Amniotic epithelial cell (primary cell): ENCODE results near the gene TBC1D2B.
"Not testable (repeated sequence)": the region's sequence is repeated elsewhere in the genome, so short reads cannot be mapped to it uniquely, and the experiment has no call there.

Source experiments
- DNase-seq: peaks from one replicate; pipeline ENCODE4 v3.0.0-alpha.2; 2010; ENCODE audit warnings: low read depth

TBC1D2B gene

DNA sequence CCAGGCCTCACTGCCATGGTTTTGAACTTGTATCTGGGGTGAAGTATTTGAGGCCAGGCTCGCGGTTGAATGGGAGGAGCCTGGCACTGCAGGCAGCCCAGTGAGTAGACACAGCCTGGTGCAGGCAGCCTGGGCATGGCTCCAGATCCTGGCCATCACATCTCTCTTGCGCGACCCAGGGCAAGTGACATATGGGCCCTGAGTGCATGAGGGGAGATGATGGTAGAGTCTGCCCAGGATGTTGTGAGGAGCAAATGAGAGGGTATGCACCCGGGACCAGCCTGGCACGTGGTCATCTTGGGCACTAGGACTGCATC, 103.5 kb downstream of the TBC1D2B start:
- DNase-seq = peak; percentile 72

- DNase-seq = not testable (repeated sequence)
Measured at GRCh38 chr15:77973273-77974097, 104.0 kb downstream of the TBC1D2B start.

DNA sequence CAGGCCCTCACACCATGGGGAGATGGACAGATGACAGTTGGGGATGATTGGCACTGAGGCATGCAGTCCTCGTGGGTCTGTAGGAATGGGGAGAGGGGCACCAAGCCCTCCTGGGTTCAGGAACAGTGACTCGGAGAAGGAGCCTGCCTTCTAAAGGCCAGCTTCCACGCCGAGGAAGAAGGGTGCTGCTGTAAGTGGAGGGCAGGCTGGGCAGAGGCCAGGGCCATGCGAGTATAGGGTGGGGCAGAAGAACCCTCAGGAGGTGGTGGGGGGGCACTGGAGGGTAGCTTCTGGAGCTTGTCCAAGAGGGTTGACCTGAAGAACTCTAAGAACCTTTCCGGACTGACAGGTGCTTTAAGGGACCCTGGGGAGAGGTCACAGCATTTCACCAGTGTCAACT, 104.8 kb downstream of the TBC1D2B start:
- not testable (repeated sequence) for DNase-seq

DNA sequence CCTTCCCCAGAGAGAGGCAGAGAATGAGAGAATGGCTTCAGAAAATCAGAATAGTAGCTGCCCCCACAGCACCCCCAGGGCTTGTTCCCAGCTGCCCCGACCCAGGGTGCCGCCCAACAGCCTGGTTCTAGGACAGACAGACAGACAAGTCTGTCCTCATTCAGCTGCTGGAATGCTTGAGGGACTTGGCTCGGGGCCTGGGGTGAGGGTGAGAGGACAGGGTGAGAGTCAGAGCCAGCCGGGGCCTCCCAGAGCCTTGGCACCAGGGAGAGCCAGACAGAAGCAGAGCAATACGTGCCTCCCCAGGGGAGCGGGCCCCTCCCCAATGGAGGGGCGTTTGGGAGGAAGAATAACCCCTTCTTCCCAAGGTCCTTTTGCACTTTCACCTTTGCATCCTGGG, 105.6 kb downstream of the TBC1D2B start:
- DNase-seq = not testable (repeated sequence)

DNA sequence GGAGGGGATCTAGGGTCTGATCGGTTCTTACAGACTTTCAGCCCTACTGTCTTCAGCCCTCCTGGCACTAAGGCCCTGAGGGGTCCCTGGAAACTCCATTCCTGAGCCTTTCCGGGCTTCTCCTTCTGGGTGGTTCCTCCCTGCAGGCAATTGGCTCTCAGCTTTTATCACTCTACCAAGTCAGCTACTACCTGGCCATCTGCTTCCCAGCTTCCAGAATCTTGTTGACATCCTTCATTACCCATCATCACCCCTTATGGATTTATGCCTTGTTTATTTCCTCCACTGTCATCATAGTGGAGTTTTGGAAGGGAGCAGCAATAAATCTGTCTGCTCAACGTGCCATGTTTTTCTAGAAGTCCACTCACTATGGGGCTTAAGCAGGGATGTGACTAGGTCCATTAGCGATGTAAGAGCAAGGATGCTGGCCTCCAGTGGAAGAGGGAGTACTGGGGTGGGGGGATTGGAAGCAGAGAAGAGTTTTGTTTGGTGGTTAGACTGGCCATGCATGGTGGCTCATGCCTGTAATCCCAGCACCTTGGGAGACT, 106.6 kb downstream of the TBC1D2B start:
- not testable (repeated sequence) for DNase-seq

- no peak for DNase-seq
Measured at GRCh38 chr15:77969055-77969454, 108.5 kb downstream of the TBC1D2B start.

DNA sequence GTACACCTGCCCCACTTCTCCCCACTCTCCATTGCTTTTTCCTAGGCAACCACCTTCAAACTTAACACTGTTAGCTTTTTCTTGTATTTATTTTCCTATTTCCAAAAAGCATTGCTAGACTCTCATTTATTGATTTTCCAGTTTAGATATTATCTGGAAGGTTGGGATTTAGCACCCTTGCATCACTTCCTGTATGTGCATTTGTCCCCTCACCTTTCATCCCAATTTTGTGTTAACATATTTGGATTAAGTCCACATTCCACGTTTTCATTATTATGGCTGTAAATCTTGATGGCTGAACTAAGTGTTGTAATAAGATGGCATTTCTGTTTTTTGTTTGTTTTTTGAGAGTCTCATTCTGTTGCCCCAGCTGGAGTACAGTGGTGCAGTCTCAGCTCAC, 109.7 kb downstream of the TBC1D2B start:
- no peak for DNase-seq

DNA sequence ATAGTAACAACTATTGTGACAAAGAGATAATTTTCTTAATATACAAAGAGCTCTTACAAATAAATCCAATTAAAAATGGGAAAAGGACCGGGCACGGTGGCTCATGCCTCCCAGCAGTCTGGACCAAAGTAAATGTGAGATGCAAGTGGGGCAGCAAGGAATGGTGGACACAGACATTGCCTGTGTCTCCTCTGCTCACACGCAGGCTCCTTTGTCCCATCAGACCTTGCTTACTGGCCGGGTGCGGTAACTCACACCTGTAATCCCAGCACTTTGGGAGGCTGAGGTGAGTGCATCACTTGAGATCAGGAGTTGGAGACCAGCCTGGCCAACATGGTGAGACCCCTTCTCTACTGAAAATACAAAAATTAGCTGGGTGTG, 110.3 kb downstream of the TBC1D2B start:
- not testable (repeated sequence) for DNase-seq

DNA sequence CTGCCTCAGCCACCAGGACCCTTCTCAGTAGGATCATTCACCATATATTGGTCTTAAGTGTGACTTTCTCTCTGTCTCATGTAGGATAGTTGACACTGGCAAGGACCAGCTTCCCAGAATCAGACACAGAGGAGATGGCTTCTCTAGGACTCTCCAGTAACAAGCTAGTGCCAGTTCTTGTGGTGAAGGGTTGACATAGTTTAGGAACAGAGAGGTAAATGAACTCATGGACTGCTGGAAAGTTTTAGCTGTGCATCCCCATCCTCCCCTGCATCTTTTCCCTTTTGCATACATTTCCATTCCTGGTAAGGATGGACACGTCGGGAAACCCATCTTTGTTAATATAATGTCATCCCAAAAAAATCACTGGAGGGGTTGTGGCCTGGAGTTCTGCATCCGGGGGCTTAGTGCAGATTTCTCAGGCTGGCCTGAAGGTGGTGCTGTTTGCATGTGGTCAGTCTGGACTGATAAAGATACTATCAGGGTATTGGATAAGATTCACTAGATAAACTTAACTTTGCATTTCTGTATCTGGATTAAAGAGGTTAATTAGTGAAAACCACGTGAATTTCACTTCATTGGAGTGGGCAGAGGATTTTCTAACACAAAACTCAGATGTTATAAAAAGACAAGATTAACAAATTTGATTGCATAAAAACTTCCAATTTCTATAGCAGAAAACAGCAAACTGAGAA, 110.8 kb downstream of the TBC1D2B start:
- DNase-seq = peak; percentile 46

DNA sequence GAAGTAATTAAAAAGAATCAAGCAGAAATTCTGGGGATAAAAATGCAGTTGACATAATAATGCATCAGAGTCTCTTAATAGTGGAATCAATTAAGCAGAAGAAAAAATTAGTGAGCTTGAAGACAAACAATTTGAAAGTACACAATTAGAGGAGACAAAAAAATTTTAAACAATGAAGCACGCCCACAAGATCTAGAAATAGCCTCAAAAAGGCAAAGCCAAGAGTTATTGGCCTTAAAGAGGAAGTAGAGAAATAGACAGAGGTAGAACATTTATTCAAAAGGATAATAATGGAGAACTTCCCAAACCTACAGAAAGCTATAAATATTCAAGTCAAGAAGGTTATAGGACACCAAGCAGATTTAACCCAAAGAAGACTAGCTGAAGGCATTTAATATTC, 113.3 kb downstream of the TBC1D2B start:
- DNase-seq = no peak

DNA sequence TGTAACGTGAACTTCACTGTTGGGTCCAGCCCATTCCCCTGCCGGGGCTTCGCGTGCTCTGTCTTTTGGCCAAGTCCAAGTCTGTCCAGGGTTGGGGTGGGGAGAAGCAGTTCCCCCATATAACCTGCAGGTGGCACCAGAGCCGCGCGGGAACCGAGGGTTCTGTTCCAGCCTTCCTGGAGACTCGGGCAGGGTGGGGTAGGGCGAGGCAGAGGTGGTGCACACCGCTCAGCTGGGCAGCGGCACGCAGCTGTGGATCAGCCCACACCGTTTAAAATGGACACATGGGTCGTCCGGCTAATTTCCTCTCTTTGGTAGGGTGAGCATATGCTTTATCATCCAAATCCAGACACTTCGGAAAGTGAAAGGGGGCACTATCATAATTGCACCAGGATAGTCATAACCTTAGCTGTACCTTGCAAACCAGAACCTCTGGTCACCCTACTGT, 118.1 kb downstream of the TBC1D2B start:
- peak; percentile 39 for DNase-seq

GRCh38 chr15:77958716-77959431, 118.6 kb downstream of the TBC1D2B start:
- not testable (repeated sequence) for DNase-seq

- DNase-seq = not testable (repeated sequence)
Measured at GRCh38 chr15:77958021-77958420, 119.5 kb downstream of the TBC1D2B start.

- DNase-seq = peak; percentile 52
Measured at GRCh38 chr15:77953926-77954325, 123.6 kb downstream of the TBC1D2B start.

DNA sequence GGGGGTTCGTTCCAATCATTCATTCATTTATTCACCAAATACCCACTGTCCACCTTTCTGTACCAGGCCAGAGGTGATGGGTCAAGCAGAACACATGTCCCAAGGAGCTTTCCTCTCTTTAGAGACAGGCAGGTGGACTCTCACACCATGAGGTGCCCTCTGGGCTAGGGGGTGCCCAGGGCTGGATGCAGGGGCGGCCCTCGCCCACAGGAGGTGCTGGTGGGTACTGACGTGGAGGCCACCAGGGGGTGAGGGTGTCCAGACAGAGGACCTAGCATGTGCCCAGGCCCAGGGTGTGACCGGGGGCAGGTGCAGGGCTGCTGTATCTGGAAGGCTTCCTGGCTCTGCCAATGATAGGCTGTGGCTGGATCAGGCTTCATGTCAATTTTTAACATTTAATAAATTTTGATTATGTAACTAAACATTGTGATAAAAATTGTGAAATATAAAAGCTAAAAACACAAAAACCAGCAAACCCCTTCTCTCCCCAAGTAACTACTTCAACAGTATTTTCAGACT, 124.5 kb downstream of the TBC1D2B start:
- DNase-seq = not testable (repeated sequence)

- DNase-seq = not testable (repeated sequence)
Measured at GRCh38 chr15:77951105-77951786, 126.3 kb downstream of the TBC1D2B start.

GRCh38 chr15:77950470-77950869, 127.0 kb downstream of the TBC1D2B start:
- DNase-seq = not testable (repeated sequence)

DNA sequence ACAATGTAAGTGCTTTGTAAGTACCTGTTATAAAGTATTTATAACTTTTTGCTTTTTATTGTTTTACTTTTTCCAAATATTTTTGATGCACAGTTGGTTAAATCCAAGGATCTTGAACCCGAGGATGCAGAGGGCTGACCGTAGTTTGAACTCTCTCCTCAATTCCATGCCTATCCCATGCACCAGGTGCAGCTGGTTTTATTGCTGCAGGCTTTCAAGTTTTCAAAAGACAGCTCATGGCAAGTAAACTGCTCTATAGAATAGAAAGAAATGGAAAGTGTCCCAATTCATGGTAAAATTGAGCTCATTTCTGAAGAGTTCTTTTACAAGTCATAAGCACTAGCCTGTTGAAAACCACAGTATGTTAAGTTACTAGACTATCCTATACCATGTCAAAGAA, 131.9 kb downstream of the TBC1D2B start:
- DNase-seq = no peak
